ENCODE results near the gene RUBCN. TPM values are rescaled to one million over a fixed set of nuclear protein-coding genes. Genes with fewer than 3 reads are reported as not detected.
A peak's percentile ranks its signal among the peaks of the same experiment; 100 is the strongest.
"Not testable (repeated sequence)": the region's sequence is repeated elsewhere in the genome, so short reads cannot be mapped to it uniquely, and the experiment has no call there.

Gene RUBCN
- polyA plus RNA-seq, 1 of the 3 experiments (the other 2 are of a cell fraction), result 14.9 TPM

- H3F3A ChIP-seq (replicated peaks; ENCODE audit: insufficient read depth); CTCF ChIA-PET; H3K9ac ChIP-seq; H3K27ac ChIP-seq (ENCODE audit: low read depth in 2 of 2, low read length in 1 of 2); H3K27me3 ChIP-seq (ENCODE audit: insufficient read depth); H3K9me2 ChIP-seq; H2AFZ ChIP-seq (ENCODE audit: low read depth); H4K20me1 ChIP-seq (ENCODE audit: insufficient read depth); H3K36me3 ChIP-seq (replicated peaks in 1 of 2; ENCODE audit: control insufficient read depth in 1 of 2, insufficient read depth in 2 of 2, low read length in 1 of 2); H3K9me3 ChIP-seq; H3K4me1 ChIP-seq (ENCODE audit: control insufficient read depth in 1 of 2, insufficient read depth in 2 of 2, low read depth in 1 of 2, low read length in 1 of 2); DNase-seq; POLR2A ChIA-PET; H3K79me2 ChIP-seq (ENCODE audit: insufficient read depth): not testable (repeated sequence)
- Histone ChIP-seq H3K4me3 (ENCODE audit: low read depth in 2 of 2, low read length in 1 of 2) (peak overlapping the region; percentile 35 to 37; a peak in 3 of 4 replicates), H3K4me2 (peak overlapping the region; percentile 71)
- WGBS (ENCODE audit: low lambda C conversion rate), result no CpG with 5 or more reads among the region's 32 CpGs
- TF ChIP-seq, protein P1, sequence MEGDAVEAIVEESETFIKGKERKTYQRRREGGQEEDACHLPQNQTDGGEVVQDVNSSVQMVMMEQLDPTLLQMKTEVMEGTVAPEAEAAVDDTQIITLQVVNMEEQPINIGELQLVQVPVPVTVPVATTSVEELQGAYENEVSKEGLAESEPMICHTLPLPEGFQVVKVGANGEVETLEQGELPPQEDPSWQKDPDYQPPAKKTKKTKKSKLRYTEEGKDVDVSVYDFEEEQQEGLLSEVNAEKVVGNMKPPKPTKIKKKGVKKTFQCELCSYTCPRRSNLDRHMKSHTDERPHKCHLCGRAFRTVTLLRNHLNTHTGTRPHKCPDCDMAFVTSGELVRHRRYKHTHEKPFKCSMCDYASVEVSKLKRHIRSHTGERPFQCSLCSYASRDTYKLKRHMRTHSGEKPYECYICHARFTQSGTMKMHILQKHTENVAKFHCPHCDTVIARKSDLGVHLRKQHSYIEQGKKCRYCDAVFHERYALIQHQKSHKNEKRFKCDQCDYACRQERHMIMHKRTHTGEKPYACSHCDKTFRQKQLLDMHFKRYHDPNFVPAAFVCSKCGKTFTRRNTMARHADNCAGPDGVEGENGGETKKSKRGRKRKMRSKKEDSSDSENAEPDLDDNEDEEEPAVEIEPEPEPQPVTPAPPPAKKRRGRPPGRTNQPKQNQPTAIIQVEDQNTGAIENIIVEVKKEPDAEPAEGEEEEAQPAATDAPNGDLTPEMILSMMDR (IDR thresholded peaks at IDR 0.05), result peak; percentile 38
These were observed 71.6 kb downstream of the RUBCN start for GRCh38 chr3:197665142-197665491.

DNA sequence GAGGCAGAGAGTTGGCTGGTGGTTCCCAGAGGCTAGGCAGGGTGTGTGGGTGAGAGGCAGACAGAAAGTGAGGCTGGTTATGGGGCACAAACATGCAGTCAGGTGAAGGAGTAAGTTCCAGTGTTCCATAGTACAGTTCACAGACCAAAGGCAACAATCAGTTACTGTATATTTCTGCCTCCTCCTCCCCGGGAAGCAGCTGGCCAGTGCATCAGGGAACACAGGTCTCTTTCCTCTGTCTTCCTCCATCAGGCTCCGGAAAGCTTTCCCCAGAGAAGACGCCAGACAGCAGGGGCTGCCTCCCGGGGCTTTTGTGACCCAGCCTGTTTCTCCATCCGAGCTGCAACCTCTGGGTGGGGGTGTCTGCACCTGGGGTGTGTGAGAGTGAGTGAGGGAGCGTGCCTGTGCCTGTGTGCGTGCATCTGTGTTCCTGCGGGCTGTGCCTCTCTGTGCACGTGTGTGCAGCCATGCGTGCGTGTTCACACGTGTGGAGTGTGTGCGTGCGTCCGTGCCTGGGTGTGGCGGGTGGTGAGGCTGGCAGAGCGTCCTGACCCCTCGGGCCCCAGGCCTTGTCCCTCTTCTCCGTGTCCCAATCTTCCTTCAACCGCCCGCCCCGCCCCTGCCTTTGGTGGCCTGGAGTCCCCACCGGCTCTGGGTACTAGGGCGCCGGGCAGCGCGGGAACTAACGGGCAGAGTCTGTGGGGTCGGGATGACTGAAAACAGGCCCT lies 72.1 kb downstream of the RUBCN start:
- POLR2A ChIA-PET; H3F3A ChIP-seq (replicated peaks; ENCODE audit: insufficient read depth); DNase-seq; H3K36me3 ChIP-seq (replicated peaks in 1 of 2; ENCODE audit: control insufficient read depth in 1 of 2, insufficient read depth in 2 of 2, low read length in 1 of 2); H3K9me2 ChIP-seq; CTCF ChIA-PET; H2AFZ ChIP-seq (ENCODE audit: low read depth); H3K79me2 ChIP-seq (ENCODE audit: insufficient read depth); H3K27me3 ChIP-seq (ENCODE audit: insufficient read depth); H3K9ac ChIP-seq; H4K20me1 ChIP-seq (ENCODE audit: insufficient read depth); H3K27ac ChIP-seq (ENCODE audit: low read depth in 2 of 2, low read length in 1 of 2); H3K9me3 ChIP-seq; H3K4me1 ChIP-seq (ENCODE audit: control insufficient read depth in 1 of 2, insufficient read depth in 2 of 2, low read depth in 1 of 2, low read length in 1 of 2): not testable (repeated sequence)
- Histone ChIP-seq H3K4me2 (peak overlapping the region; percentile 71), H3K4me3 (ENCODE audit: low read depth in 2 of 2, low read length in 1 of 2) (peak overlapping the region; percentile 35 to 37)
- 5% methylated on average over 15 of the region's 29 CpGs for WGBS (ENCODE audit: low lambda C conversion rate)

GRCh38 chr3:197663367-197664140 lies 73.2 kb downstream of the RUBCN start:
- CTCF ChIA-PET; DNase-seq; H4K20me1 ChIP-seq (ENCODE audit: insufficient read depth); H3K4me3 ChIP-seq (ENCODE audit: low read depth in 2 of 2, low read length in 1 of 2); H3K27me3 ChIP-seq (ENCODE audit: insufficient read depth); H3K36me3 ChIP-seq (replicated peaks in 1 of 2; ENCODE audit: control insufficient read depth in 1 of 2, insufficient read depth in 2 of 2, low read length in 1 of 2); H3K4me2 ChIP-seq; H3K9ac ChIP-seq; H2AFZ ChIP-seq (ENCODE audit: low read depth); H3K9me2 ChIP-seq; H3K79me2 ChIP-seq (ENCODE audit: insufficient read depth); POLR2A ChIA-PET; H3F3A ChIP-seq (replicated peaks; ENCODE audit: insufficient read depth); H3K4me1 ChIP-seq (ENCODE audit: control insufficient read depth in 1 of 2, insufficient read depth in 2 of 2, low read depth in 1 of 2, low read length in 1 of 2); H3K9me3 ChIP-seq; H3K27ac ChIP-seq (ENCODE audit: low read depth in 2 of 2, low read length in 1 of 2): not testable (repeated sequence)
- 90% methylated on average over 17 of the region's 25 CpGs for WGBS (ENCODE audit: low lambda C conversion rate)

GRCh38 chr3:197662352-197662751 lies 74.4 kb downstream of the RUBCN start:
- H3K9ac ChIP-seq; H3K27ac ChIP-seq (ENCODE audit: low read depth in 2 of 2, low read length in 1 of 2); H3K9me2 ChIP-seq; H3K4me2 ChIP-seq; H3K4me3 ChIP-seq (ENCODE audit: low read depth in 2 of 2, low read length in 1 of 2); H3K36me3 ChIP-seq (replicated peaks in 1 of 2; ENCODE audit: control insufficient read depth in 1 of 2, insufficient read depth in 2 of 2, low read length in 1 of 2); H3K27me3 ChIP-seq (ENCODE audit: insufficient read depth); H3F3A ChIP-seq (replicated peaks; ENCODE audit: insufficient read depth); H3K4me1 ChIP-seq (ENCODE audit: control insufficient read depth in 1 of 2, insufficient read depth in 2 of 2, low read depth in 1 of 2, low read length in 1 of 2); POLR2A ChIA-PET; H3K9me3 ChIP-seq; H4K20me1 ChIP-seq (ENCODE audit: insufficient read depth); H2AFZ ChIP-seq (ENCODE audit: low read depth); DNase-seq; H3K79me2 ChIP-seq (ENCODE audit: insufficient read depth): not testable (repeated sequence)
- WGBS (ENCODE audit: low lambda C conversion rate), result 86% methylated on average over 6 of the region's 6 CpGs
- CTCF ChIA-PET, result interaction anchor here (1.7 kb wide), 1 partner anchor 63 kb away, joined by 6 read pairs; no protein-coding TSS in a partner anchor

GRCh38 chr3:197661874-197662273 lies 74.8 kb downstream of the RUBCN start:
- H3K4me3 ChIP-seq (ENCODE audit: low read depth in 2 of 2, low read length in 1 of 2); DNase-seq; H4K20me1 ChIP-seq (ENCODE audit: insufficient read depth); H3K27me3 ChIP-seq (ENCODE audit: insufficient read depth); H3K9ac ChIP-seq; H3K79me2 ChIP-seq (ENCODE audit: insufficient read depth); POLR2A ChIA-PET; H3K9me2 ChIP-seq; H2AFZ ChIP-seq (ENCODE audit: low read depth); H3K27ac ChIP-seq (ENCODE audit: low read depth in 2 of 2, low read length in 1 of 2); H3K9me3 ChIP-seq; H3K4me1 ChIP-seq (ENCODE audit: control insufficient read depth in 1 of 2, insufficient read depth in 2 of 2, low read depth in 1 of 2, low read length in 1 of 2); H3K4me2 ChIP-seq; H3K36me3 ChIP-seq (replicated peaks in 1 of 2; ENCODE audit: control insufficient read depth in 1 of 2, insufficient read depth in 2 of 2, low read length in 1 of 2); H3F3A ChIP-seq (replicated peaks; ENCODE audit: insufficient read depth): not testable (repeated sequence)
- WGBS (ENCODE audit: low lambda C conversion rate), result 88% methylated on average over 12 of the region's 15 CpGs
- CTCF ChIA-PET, result interaction anchor here (1.7 kb wide), 1 partner anchor 63 kb away, joined by 6 read pairs; no protein-coding TSS in a partner anchor

All from SK-N-SH (cell line).